A549 treated with ZK216348 at 1 μM for 4 hours (cell line): ENCODE results near the gene PXN. TPM values are rescaled to one million over a fixed set of nuclear protein-coding genes. Genes with fewer than 3 reads are reported as not detected.

Source experiments
- total RNA-seq: library from RNA; stranded (reverse); fragments of 200-300 nt; extraction: Qiagen RNA extraction; gene quantifications from 5 replicates; pipeline ENCODE4 v1.2.3, GENCODE V29; 2022; ENCODE audit warnings: low read depth

Gene PXN
- 155 to 226 TPM (median 194 TPM) in 5 replicates for total RNA-seq

DNA sequence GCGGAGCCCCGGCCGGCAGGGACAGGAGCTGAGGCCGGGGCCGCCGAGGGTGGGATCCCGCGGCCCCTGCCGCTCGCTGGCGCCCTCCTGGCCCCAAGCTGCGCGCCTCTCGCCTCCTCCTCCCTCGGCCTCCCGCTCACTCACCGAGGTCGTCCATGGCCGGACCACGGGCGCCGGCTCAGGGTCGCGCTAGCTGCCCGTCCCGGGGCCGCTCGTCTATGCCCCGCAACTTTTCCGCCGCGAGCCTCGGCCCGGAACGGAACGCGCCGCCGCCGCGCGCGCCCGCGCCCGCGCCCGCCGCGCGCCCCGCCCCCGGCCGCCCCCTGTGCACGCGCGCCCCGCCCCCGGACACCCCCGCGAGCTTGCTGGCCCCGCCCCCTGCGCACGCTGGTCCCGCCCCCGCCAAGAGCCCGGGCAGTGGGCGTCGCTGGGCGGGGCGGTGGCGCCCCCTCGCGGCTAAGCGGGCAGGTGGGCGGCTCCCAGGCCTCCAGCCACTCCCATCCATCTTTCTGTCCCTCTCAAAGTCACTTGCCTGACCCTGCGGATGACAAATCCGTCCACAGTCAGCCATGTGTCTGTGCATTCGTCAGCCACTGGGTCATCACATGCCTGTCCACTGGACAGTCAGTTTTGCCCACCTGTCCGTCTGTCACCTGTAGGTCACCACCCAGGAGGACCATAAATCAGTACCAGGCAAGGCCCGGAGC, at the start of gene PXN:
Gene PXN, minus strand, starts transcription at position 258 of the 707 bp plus-strand sequence. Its CDS starts 101 bp downstream, at position 157.

DNA sequence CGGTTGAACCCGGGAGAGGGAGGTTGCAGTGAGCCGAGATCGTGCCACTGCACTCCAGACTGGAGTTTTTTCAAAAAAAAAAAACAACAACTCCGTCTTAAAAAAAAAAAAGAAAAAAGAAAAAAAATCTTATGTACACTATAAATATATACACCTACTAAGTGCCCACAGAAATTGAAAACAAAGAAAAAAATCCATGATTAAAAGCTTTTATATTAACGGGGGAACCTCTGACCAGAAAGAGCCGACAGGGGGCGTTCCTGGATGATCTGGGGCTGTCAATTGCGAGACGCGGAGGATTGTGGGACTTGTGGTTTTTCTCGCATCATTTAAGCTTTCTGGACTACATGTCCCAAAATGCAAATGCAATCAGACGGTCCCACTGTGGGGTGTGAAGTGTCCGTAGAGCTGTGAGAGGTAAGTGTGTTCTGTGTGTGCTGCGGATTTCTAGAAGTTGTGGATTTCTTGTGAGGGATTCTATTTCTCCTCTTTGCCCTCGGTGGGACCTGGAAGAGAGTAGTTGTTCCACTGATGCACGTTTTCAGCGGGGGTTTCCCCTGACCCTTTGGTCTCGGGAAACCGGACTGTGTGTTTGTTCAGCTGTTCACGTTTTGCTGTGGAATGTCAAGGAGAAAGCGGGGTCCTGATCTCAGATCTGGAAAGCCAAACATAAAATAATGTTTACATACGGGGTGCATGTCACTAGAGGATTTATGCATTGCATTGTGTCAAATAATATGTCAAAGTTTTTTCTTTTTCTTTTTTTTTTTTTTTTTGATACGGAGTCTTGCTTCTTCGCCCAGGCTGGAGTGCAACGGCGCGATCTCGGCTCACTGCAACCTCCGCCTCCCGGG, 36.7 kb upstream of the PXN start, which contains the start of gene SIRT4:
Gene SIRT4, plus strand, starts transcription at position 360 of the 854 bp plus-strand sequence. CDS start 1,241 bp downstream, outside the sequence.

DNA sequence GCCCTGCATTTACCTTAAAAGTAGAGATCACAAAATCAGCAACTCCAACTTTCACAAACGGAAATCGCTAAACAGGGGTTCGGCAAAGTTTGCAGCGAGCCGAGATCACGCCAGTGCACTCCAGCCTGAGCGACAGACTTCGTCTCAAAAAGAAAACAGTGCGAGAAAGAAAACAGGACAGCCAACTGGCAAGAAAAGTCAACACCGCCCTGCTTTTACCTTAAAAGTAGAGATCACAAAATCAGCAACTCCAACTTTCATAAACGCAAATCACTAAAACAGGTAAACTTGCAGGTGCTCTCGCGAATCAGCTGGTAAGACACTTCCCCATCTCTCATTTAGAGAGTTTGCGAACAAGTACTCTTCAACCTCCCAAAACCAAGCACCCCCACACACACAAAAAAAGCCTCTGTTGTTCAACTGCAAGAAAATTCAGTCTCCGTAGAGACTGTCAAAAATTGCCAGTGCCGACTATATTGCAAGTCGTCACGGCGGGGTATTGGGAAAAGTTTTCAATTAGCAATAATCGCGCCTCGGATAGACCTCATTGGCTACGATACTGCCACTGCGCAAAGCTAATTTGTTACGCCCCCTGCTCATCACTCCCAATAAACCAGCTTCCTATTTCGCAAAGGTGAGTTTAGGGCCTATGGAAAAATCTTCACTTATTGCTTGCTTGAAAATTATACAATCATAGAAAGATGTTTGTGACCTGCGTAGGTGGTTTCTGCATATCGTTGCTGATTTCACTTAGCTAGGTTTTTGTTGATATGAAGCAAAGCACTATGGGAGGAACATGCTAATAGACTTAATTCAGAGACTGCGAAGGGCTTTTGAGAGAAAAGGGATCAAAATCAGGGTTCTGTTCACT, 27.4 kb upstream of the PXN start, which contains the start of gene RNU4-1:
Gene RNU4-1, minus strand, starts transcription at position 577 of the 871 bp plus-strand sequence.

DNA sequence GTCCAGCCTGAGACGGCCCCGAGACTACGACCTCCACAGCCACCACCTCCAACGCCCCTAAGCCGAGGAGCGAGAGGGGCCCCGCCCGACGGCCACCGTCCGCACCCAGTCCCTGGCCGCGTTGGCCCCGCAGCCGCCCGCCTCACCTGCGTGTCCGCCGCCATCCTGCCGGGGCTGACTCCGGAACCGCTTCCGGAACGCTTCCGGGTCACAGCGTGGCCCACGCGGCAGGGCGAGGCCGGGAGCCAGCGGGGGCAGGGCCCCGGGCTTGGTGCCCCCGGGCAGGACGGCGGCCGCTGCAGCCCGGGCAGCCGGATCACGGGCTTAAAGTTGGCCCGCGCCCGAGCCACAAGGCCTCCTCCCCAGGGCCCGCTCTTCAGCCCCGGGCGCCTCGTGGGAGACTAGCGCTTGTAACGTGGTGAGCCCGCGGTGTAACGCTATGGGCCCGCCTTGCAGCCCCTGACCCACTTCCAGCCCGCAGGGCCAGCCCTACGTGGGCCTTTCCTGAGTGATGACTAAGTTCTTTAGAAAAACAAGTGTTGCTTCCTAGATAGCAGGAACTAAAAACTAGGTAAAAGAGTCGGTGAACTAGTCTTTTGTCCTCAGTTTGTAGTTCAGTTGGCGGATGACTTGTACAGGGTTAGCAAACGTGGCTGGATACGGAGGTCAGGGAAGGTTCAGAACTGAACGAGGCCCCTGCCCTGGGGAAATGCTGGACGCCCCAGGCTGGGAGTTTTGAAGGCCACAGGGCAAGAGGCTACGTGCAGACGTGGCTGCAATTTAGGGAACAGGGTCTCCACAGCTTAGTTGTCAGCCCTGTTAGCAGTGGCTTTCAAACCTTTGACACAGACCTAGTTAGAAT, 70.8 kb downstream of the PXN start, which contains the start of gene GCN1:
Gene GCN1, minus strand, starts transcription at position 182 of the 862 bp plus-strand sequence. Its CDS starts 18 bp downstream, at position 164.

Other genes with a start within 250 kb of the PXN start
- gene RAB35, start 149.0 kb downstream of the PXN start, total RNA-seq = 59.7 to 80.0 TPM (median 79.2 TPM) in 5 replicates
- 35.4 to 61.7 TPM (median 60.1 TPM) in 5 replicates for gene GCN1, start 71.0 kb downstream of the PXN start, total RNA-seq
- gene RPLP0, start 64.6 kb downstream of the PXN start, total RNA-seq = 3,146 to 3,508 TPM (median 3,402 TPM) in 5 replicates
- gene RNU4-2, start 26.2 kb upstream of the PXN start, total RNA-seq = not detected in 5 replicates
- not detected in 5 replicates for gene RNU4-1, start 27.5 kb upstream of the PXN start, total RNA-seq
- gene SIRT4, start 36.6 kb upstream of the PXN start, total RNA-seq = 0.66 to 1.6 TPM (median 0.98 TPM) in 5 replicates
- not detected in 5 replicates for gene PLA2G1B, start 62.0 kb upstream of the PXN start, total RNA-seq
- gene MSI1, start 103.4 kb upstream of the PXN start, total RNA-seq = 0.50 to 1.4 TPM (median 1.2 TPM) in 5 replicates
- gene COX6A1, start 172.4 kb upstream of the PXN start, total RNA-seq = 658 to 856 TPM (median 772 TPM) in 5 replicates
- gene TRIAP1, start 180.7 kb upstream of the PXN start, total RNA-seq = 64.1 to 93.0 TPM (median 72.4 TPM) in 5 replicates
- gene GATC, start 180.7 kb upstream of the PXN start, total RNA-seq = 19.4 to 26.1 TPM (median 24.1 TPM) in 5 replicates
- gene SRSF9, start 204.0 kb upstream of the PXN start, total RNA-seq = 197 to 241 TPM (median 226 TPM) in 5 replicates
- gene DYNLL1, start 230.4 kb upstream of the PXN start, total RNA-seq = 592 to 753 TPM (median 641 TPM) in 5 replicates